HT1080 (cell line): ENCODE data around the gene CTNNBL1. TPM values are rescaled to one million over a fixed set of nuclear protein-coding genes. Genes with fewer than 3 reads are reported as not detected.

Source experiments
- DNase-seq: peaks from one replicate; pipeline ENCODE4 v3.0.0-alpha.2; 2015; ENCODE audit warnings: low read depth
- total RNA-seq: library from RNA; depleted of rRNA; stranded (reverse); fragments of >200 nt; shearing (Covaris generic); gene quantifications from 2 replicates; pipeline ENCODE4 v1.2.3, GENCODE V29; 2014

The CTNNBL1 gene
- total RNA-seq, 1 experiment from 2014 or later = 43.1 TPM

- DNase-seq = no peak
These were observed 116.2 kb downstream of the CTNNBL1 start for GRCh38 chr20:37810027-37810426.

DNA sequence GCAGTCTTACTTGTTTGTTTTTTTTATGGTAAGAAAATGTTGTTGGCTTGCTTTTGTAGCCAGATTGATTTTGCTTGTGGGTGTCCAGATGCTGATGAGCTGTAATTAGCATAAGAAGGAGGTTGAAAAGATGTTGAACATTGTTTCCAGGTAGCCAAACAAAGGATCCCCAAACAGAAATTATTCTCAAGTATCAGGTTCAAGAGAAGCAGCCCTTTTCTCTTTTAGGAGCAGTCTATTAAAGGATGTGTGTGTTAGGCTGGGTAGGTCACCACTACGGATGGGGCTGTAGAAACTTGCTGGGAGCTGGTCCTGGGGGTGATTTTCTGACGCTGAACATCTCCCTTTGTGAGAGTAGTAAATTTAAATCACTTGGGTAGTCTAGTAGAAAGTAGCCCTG lies 122.2 kb downstream of the CTNNBL1 start:
- no peak for DNase-seq

GRCh38 chr20:37816726-37817125 lies 122.9 kb downstream of the CTNNBL1 start:
- DNase-seq = no peak

DNA sequence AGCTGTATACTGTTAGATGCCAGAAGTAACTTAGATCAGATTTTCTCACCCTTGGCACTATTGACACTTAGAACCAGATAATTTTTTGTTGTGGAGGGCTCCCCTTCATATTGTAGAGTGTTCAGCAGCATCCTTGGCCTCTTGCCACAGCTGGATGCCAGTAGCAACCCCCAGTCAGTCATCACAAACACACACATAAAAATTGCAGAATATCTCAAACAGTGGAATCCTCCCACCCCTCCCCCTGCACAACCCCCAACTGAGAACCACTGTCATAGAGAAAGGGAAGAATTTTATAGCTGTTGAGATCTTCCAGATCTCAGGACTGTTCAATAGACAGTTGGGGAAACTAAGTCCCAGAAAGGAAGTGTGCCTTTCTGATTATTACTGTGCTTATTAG lies 127.9 kb downstream of the CTNNBL1 start:
- DNase-seq = peak; percentile 8

DNA sequence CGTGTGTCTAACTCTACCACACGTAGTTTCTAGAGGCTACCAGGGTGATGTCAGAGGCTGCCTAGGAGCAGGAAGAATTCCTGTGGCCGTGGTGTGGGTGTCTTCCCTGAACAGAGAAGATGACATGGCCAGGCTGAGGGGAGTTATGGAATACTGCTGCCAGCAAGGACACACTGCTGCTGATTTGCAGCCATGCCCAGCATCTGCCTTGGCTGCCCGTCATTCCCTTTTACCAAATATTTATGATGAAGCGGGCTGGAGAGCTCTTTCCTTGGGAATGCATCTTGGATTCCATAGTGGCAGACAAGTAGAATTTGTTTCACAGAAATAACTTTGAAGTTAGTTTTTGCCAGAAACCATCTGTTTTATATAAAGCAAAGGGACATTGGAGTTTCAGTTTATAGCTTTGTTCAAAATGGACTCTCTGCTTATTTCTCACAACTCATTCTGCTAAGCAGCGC lies 128.3 kb downstream of the CTNNBL1 start:
- peak; percentile 33 for DNase-seq

GRCh38 chr20:37823296-37823980 lies 129.6 kb downstream of the CTNNBL1 start:
- no peak for DNase-seq

DNA sequence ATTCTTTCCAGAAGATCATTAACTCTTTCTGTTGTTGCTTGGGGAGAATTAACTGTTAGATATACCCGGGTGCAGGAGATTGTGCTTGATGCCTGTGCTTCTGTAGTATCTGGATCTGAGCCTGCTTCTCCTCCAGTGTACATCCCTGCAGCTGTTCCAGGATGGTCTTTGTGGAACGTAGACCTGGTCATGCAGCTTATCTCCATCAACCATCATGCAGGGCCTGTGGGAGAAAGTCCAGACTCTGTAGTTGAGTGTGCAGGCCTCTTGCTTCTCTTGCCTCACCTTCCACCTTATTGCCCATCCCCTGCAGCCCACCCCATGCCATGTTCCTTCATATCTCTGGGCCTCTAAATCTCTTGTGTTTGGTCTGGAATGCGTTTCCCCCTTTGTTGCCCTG lies 133.8 kb downstream of the CTNNBL1 start:
- DNase-seq = no peak

GRCh38 chr20:37828684-37829083 lies 134.9 kb downstream of the CTNNBL1 start:
- DNase-seq = no peak

GRCh38 chr20:37829128-37829527 lies 135.3 kb downstream of the CTNNBL1 start:
- DNase-seq = no peak

- DNase-seq = no peak
These were observed 139.5 kb downstream of the CTNNBL1 start for GRCh38 chr20:37833221-37833896.

DNA sequence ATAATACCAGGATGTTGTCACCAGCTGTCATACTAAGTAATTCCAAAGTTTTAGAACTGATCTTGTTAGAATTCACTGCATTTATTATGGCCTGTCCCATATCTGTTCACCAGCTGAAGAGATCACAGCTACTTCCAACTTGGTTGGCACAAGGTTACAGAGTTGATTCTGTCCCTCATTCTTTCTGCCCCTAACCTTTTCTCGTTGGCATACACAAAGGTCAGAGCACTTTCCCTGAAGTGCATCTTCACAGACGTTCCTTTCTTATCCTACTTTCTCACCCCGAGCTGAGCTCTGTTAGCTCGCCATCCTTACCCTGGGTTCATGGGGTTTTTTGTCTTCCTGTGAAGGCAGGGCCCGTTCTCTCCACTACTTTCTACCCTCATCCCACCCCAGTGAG lies 143.1 kb downstream of the CTNNBL1 start:
- no peak for DNase-seq

DNA sequence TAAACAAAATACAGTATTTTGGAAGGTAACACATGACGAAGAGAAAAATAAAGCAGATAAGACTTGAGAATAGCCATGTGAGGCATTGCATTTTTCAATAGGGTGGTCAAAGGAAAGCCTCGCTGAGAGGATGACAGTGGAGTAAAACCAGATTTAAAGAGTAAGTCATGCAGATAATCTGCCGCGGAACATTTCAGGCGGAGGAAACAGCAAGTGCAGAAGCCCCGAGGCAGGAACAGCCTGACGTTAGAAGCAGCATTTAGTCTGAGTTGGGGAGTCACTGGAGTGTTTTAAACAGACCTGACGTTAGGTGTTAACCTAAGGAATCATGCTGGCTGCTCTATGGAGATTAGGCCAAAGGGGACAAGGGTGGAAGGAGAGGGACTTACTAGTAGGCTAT lies 144.1 kb downstream of the CTNNBL1 start:
- DNase-seq = no peak

DNA sequence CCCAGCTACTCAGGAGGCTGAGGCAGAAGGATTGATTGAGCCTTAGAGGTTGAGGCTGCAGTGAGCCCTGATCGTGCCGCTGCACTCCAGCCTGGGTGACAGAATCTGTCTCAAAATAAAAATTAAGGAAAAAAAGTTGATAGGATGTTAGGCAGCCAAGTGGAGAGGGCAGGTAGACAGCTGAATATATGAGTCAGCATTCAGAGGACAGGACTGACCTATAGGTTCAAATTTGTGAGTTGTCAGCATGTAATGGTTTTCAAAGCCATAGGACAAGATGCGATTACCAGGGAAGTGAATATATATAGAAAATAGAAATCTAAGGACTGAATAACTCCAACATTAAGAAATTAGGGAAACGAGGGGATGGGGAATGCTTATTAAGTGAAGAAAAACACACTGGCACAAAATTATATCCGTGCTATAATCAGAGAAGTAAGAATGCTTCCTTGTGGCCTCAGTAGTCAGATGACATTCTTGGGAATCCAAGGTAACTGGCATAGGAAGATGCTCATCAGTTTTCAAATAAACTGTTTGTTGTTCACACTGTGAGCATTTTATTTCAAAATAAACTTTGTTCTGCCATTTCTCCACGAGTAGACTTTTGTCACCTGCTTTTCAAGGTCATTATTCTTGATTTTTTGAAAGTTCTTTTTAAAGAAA lies 145.1 kb downstream of the CTNNBL1 start:
- DNase-seq = no peak

DNA sequence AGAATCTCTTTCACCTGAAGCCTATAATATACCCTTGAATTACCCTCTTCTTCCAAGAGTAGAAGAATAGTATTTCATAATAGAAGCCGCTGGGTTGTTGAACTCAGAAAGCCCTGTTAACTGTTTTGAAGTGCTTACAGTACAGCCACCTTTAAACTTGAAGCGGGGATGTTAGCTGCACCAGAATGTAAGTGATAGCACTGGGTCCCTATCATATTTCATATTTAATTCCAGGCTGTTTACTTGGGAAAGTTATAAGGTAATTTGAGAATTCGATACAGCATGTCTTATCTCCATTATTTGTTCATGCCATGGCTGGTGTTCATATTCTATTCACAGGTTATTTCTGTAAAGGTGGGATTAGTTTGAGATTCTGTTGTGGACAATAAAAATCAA lies 145.6 kb downstream of the CTNNBL1 start:
- no peak for DNase-seq

- no peak for DNase-seq
These were observed 146.1 kb downstream of the CTNNBL1 start for GRCh38 chr20:37839955-37840354.

DNA sequence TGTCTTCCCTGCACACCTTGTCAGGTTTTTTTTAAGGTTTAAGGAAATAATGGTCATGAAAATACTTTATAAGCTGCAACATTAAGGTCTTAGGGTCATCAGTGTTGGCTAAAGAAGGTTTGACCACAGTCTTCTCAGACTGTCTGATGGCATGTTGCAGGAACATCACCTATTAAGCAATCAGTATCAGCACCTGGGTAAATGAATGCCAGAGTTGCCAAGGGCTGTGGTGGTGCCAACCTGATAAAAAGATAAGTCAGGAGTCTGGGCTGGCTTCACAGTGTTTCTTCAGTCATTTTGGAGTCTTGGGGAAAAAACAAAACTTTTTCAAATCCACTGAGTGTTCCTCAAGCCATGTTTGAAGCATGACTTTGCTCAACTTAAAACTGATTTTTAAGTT lies 147.6 kb downstream of the CTNNBL1 start:
- no peak for DNase-seq

DNA sequence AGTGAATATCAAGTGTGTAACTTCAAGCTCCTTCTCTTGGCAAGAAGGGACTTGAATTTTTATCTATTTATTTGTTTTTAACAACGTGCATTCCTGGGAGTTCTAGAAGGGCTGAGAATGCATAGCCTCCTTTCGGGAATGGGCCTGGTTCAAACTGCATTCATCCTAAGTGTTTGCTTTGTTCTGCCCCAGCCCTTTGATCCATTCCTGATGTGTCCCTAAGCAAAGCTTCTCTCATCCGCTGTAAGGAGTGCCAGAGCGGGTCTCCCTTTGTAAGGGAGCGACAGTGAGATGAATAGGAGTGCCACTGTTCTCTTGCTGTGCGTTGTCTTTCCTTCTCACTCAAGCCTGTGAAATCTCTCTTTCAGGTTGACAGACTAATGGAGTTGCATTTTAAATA lies 148.1 kb downstream of the CTNNBL1 start:
- DNase-seq = no peak

GRCh38 chr20:37845241-37845681 lies 151.4 kb downstream of the CTNNBL1 start:
- no peak for DNase-seq

- DNase-seq = no peak
These were observed 152.0 kb downstream of the CTNNBL1 start for GRCh38 chr20:37845878-37846277.

DNA sequence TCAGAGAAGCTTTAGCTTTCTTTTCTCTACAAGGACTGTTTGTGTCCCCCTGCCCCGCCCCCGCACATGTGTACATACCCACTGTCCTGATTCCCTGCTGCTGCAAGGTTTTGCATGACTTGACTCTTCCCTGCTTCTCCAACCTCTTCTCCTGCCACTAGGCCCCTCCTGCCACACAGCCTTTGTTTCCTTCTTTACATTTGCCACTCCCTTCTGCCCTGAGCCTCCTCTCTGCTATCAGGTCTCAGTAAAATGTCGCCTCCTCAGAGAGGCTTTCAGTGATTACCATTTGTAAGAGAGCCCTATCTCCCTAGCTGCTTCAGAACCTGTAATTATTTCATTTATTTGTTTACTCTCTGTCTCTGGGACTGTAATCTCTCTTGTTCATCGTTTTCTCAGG lies 152.7 kb downstream of the CTNNBL1 start:
- no peak for DNase-seq

DNA sequence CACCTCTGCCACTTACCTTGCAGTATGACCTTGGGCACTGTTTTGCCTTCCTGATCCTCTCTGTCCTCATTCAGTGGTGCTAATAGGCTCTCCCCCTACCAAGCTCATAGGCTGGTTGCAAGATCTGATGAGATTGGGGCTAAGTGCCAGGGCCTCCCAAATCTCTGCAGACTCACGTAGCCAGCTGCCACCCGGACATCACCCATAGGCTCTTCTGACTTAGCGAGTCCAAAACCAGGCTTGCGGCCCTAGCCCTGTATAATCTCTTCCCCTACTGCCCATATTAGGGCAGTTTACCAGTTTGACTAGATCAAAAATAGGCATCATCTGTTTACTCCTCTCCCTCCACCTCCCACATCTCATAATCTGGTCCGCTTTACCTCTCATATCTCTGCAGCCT lies 154.9 kb downstream of the CTNNBL1 start:
- no peak for DNase-seq

DNA sequence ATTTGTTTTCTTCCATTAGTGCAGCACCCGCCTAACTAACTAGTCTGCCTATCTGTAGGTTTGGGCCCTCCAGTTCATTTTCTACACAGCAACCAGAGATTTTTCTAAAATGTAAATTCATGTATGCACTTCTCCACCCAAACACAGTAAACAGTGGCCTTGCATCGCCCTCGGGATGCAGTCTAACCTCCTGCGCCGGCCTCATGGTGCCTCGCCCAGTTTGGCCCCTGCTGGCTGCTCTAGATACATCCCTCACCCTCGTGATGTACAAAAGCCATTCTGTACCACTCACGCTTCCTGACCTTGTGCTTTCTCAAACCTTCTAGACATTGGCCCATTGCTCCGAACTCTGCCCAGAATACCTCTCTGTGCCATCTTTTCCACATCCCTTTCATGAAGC lies 155.3 kb downstream of the CTNNBL1 start:
- no peak for DNase-seq

DNA sequence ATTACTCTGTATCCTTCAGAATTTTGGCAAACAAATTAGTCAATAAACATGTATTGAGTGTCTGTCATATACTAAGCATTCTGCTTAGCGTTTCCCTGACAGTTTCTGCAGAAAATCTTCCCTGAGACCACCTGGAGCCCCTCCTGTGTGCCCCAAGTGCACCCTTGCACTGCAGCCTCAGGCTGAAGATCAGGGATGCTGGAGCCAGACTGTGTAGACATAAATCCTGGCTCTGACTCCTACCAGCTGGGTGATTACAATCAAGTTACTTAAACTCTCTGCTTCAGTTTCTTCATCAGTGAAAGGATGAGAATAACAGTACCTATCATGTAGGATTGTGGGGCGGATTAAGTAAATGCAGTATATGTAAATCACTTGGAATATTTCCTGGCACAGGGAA lies 155.7 kb downstream of the CTNNBL1 start:
- DNase-seq = no peak
